NT2/D1 (cell line): ENCODE results near the gene ROR1.

Experiments used
- DNase-seq: peaks from one replicate; pipeline ENCODE4 v3.0.0-alpha.2; 2011; ENCODE audit warnings: low read depth, low spot score
- H3K27me3 ChIP-seq: 2 replicates; pipeline ENCODE4 v1.6.0; 2011; ENCODE audit warnings: mild to moderate bottlenecking; ENCODE audit not compliant: insufficient read length, insufficient read depth
- H3K36me3 ChIP-seq: 2 replicates; pipeline ENCODE4 v1.6.1; 2011; ENCODE audit warnings: mild to moderate bottlenecking, low read length, mixed read lengths; ENCODE audit not compliant: insufficient read depth, insufficient read length
- H3K4me1 ChIP-seq: 2 replicates; pipeline ENCODE4 v1.5.1; 2011; ENCODE audit not compliant: insufficient read depth, insufficient read length
- H3K4me3 ChIP-seq: 2 replicates; pipeline ENCODE4 v1.5.1; 2011; ENCODE audit warnings: low read depth; ENCODE audit not compliant: insufficient read length
- H3K9ac ChIP-seq: 2 replicates; pipeline ENCODE4 v1.6.0; 2011; ENCODE audit warnings: low read depth; ENCODE audit not compliant: insufficient read length
- H3K9me3 ChIP-seq: 2 replicates; pipeline ENCODE4 v1.5.1; 2011; ENCODE audit warnings: mild to moderate bottlenecking, low read length; ENCODE audit not compliant: insufficient read depth
- SUZ12 ChIP-seq: IDR thresholded peaks from 2 replicates; pipeline ENCODE4 v1.6.1; 2011; ENCODE audit not compliant: insufficient read length, insufficient read depth; ENCODE audit errors: extremely low read depth
- YY1 ChIP-seq: IDR thresholded peaks from 2 replicates; pipeline ENCODE4 v1.6.1; 2011; ENCODE audit not compliant: insufficient read length, insufficient read depth
- ZNF274 ChIP-seq: IDR thresholded peaks from 2 replicates; pipeline ENCODE4 v1.6.1; 2011; ENCODE audit warnings: mild to moderate bottlenecking, low read depth, low read length

Gene ROR1

DNA sequence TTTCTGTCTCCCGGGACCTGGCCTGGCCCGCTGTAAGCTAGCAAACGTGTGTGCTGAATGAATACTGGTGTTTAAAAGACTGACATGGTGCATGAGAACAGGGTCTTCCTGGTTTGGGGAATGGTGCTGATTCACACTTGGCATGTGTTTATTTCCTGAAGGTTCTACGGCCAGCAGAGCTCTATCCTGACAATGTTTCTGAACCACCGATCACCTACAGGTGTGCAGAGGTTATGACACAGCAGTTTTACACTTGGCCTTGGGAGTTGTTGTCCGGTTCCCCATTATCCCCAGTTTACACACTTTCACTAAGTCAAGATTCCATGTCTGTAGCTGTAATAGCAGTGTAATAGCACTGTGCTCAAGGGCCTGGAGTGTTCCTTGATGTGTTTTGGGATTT is 127.3 kb downstream of the ROR1 start:
- no peak overlapping the region for H3K4me3 ChIP-seq
- no peak overlapping the region for H3K9ac ChIP-seq
- DNase-seq: no peak
- no peaks in the 10 kb centered on the region for H3K4me1 ChIP-seq
- no peaks in the 10 kb centered on the region for H3K9me3 ChIP-seq
- H3K27me3 ChIP-seq: no peaks in the 10 kb centered on the region
- TF ChIP-seq SUZ12: no peak
- H3K36me3 ChIP-seq: no peaks in the 10 kb centered on the region

DNA sequence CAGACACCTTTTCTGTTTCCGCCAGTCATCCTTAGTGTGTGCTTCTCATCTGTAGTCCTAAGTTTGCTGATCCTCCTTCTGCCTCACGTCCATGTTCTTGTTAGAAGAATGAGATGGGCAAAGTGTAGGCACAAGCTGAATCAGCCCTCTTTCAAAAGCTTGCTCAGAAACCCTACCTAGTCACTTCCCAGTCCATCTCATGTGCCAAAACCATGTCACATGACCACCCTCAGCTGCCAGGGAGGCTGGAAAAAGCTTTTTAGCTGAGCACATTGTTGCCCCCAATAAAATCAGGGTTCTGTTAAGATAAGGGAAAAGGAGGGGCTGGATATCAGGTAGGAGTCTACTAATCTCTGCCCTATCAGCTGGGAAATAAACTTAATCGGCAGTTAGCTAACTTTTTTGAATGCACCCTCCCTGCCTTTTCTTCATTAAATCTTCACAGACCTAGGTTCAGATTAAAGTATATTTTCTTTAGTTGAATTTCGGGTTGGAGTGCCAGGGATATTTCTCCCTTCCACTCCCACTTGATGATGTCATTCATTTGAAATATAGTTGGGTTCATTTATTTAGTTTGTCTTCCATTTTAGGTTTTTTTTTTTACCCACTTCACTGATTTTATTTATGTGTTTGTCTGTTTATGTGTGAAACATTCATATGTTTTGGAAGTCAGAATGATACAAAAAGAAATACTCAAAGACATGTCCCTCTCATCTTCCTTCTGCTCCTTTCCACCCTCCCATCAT is 129.2 kb downstream of the ROR1 start:
- Histone ChIP-seq H3K9me3 (no peaks in the 10 kb centered on the region), H3K9ac (no peak overlapping the region), H3K4me1 (no peaks in the 10 kb centered on the region), H3K36me3 (no peaks in the 10 kb centered on the region), H3K27me3 (no peaks in the 10 kb centered on the region), H3K4me3 (no peak overlapping the region)
- TF ChIP-seq SUZ12: no peak
- no peak for TF ChIP-seq ZNF274
- no peak for TF ChIP-seq YY1
- no peak for DNase-seq

DNA sequence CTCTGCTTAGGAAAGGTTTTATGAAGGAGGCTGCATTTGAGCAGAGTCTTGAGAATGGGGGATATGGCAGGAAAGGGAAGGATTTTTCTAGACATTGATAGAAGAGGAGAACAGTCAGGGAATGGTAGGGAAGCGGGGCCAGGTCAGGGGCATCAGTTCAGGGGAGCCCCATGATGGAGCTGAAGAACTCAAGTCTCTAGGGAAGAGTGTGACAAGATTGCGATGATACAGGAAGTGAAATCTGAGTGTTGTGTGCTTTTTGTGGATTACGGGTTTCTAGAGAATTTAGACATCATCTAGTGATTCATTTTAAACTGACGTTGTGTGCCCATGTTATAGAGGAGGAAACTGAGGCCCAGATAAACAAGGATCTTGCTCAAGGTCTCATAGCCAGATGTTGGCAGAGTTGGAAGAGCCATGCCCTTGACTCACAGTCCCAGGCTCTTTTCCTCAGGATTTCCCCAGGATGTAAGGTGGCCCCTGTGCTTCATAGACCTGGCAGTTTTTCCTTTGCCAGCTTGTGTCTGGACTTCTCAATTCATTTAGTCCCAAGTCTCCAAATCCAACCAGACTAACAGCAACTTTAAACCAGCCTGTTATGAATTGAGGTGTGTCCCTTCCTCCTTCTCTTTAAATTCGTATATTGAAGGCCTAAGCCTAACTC is 130.3 kb downstream of the ROR1 start:
- Histone ChIP-seq H3K4me3 (no peak overlapping the region), H3K9me3 (no peaks in the 10 kb centered on the region), H3K4me1 (peaks cover 6% of the 10 kb centered on the region), H3K27me3 (no peaks in the 10 kb centered on the region), H3K36me3 (no peaks in the 10 kb centered on the region), H3K9ac (no peak overlapping the region)
- no peak for TF ChIP-seq SUZ12
- TF ChIP-seq ZNF274: no peak
- no peak for TF ChIP-seq YY1
- no peak for DNase-seq

- no peak overlapping the region for H3K4me3 ChIP-seq
- no peak for TF ChIP-seq YY1
- TF ChIP-seq SUZ12: no peak
- no peak for TF ChIP-seq ZNF274
- no peak for DNase-seq
- peaks cover 6% of the 10 kb centered on the region for H3K4me1 ChIP-seq
- H3K9ac ChIP-seq: no peak overlapping the region
- no peaks in the 10 kb centered on the region for H3K9me3 ChIP-seq
- H3K36me3 ChIP-seq: no peaks in the 10 kb centered on the region
- no peaks in the 10 kb centered on the region for H3K27me3 ChIP-seq
Measured at GRCh38 chr1:63904826-63905225, 131.0 kb downstream of the ROR1 start.

DNA sequence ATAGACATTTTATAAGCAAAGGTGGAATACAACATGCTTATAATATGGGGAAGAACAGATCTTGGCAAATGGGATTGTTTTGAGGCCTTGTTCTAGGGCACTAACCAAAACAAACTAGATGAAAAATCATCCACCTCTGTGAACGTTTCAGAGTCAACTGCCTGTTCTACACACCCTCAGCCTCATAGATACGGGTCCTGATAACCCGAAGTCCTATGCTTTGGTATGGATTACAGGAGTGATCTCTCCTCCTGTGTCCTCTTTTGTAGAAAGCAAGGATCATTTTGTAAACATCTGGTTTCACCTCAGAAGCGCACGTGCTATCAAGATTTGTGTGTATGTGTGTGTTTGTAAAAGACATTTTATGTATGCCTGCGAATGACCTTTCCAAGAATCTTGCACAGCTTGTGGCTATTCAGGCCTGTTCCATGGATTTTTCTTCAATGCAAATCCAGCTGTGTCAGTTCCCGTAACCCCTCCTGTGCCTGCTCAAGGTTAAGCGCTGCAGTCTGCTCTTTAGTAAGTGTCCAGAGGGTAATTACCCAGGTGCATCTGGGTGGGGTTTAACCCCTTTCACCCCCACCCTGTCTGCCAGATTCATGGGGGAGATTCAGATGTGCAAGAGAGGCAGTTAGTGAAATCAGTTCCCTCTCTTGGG is 132.4 kb downstream of the ROR1 start:
- DNase-seq: no peak
- Histone ChIP-seq H3K27me3 (no peaks in the 10 kb centered on the region), H3K9me3 (no peaks in the 10 kb centered on the region), H3K36me3 (no peaks in the 10 kb centered on the region), H3K9ac (no peak overlapping the region), H3K4me3 (no peak overlapping the region), H3K4me1 (peaks cover 6% of the 10 kb centered on the region)
- TF ChIP-seq YY1 (no peak), ZNF274 (no peak), SUZ12 (no peak)

DNA sequence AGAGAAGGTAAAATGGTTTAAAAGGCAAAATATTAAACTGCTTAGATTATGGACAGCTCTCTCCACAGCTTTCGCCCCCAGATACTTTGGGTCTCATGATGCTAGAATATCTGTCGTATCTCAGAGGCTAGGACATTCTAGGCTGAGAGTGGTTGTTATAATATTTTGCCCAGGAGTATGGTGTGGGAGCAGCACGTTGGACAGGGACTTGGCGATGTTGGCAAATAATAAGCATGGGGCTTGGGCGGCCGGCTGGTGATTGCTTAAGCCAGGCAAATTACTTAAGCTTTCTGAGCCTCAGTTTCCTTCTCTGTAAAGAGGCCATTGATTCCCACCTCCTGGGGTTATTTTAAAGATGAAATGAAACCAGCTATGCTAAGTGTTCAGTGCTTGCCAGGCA is 133.2 kb downstream of the ROR1 start:
- no peaks in the 10 kb centered on the region for H3K9me3 ChIP-seq
- H3K9ac ChIP-seq: no peak overlapping the region
- H3K4me3 ChIP-seq: no peak overlapping the region
- TF ChIP-seq SUZ12 (no peak), YY1 (no peak), ZNF274 (no peak)
- H3K4me1 ChIP-seq: peaks cover 6% of the 10 kb centered on the region
- H3K36me3 ChIP-seq: no peaks in the 10 kb centered on the region
- no peak for DNase-seq
- H3K27me3 ChIP-seq: no peaks in the 10 kb centered on the region

GRCh38 chr1:63908016-63908415 is 134.2 kb downstream of the ROR1 start:
- H3K9ac ChIP-seq: no peak overlapping the region
- no peaks in the 10 kb centered on the region for H3K36me3 ChIP-seq
- no peaks in the 10 kb centered on the region for H3K9me3 ChIP-seq
- no peaks in the 10 kb centered on the region for H3K27me3 ChIP-seq
- H3K4me3 ChIP-seq: no peak overlapping the region
- peaks cover 6% of the 10 kb centered on the region for H3K4me1 ChIP-seq
- DNase-seq: no peak
- TF ChIP-seq SUZ12 (no peak), ZNF274 (no peak), YY1 (no peak)
